Esophagus (tissue), 2 donors: ENCODE data around the gene GTF3C4. TPM values are rescaled to one million over a fixed set of nuclear protein-coding genes. Genes with fewer than 3 reads are reported as not detected.

Experiments used
- H3K27ac ChIP-seq, 2 donors: one replicate each; pipeline ENCODE4 v1.5.1; 2013; ENCODE audit warnings: low read depth in 2 of 2, mild to moderate bottlenecking in 2 of 2, inconsistent platforms in 1 of 2, low read length in 1 of 2, moderate library complexity in 1 of 2
- H3K27me3 ChIP-seq, 2 donors: one replicate each; pipeline ENCODE4 v1.6.1; 2013; ENCODE audit warnings: low read length in 2 of 2, control low read depth in 1 of 2, mild to moderate bottlenecking in 1 of 2; ENCODE audit not compliant: insufficient read depth in 2 of 2, control insufficient read depth in 1 of 2
- H3K36me3 ChIP-seq, 2 donors: one replicate each; pipeline ENCODE4 v1.6.1; 2013; ENCODE audit warnings: low read length in 1 of 2; ENCODE audit not compliant: control insufficient read depth in 2 of 2, insufficient read depth in 2 of 2
- H3K4me1 ChIP-seq, 2 donors: one replicate each; pipeline ENCODE4 v1.6.1; 2013; ENCODE audit warnings: low read length in 1 of 2; ENCODE audit not compliant: control insufficient read depth in 2 of 2, insufficient read depth in 2 of 2
- H3K4me3 ChIP-seq, 2 donors: one replicate each; pipeline ENCODE4 v1.5.1; 2013; ENCODE audit warnings: low read length in 2 of 2, mild to moderate bottlenecking in 2 of 2, low read depth in 1 of 2, moderate library complexity in 1 of 2
- H3K9me3 ChIP-seq, 2 donors: one replicate each; pipeline ENCODE4 v1.6.1; 2013; ENCODE audit warnings: mild to moderate bottlenecking in 2 of 2, low read depth in 1 of 2, low read length in 1 of 2, moderate library complexity in 1 of 2; ENCODE audit not compliant: control insufficient read depth in 2 of 2, insufficient read depth in 1 of 2
- WGBS, 2 donors: extraction: QIAGEN DNeasy Blood & Tissue Kit; methylation state at CpG; one replicate each; pipeline ENCODE4 v1.1.7; 2013; 5-methylcytosine and 5-hydroxymethylcytosine counted together
- polyA plus RNA-seq, 2 donors: library from polyadenylated mRNA; stranded (reverse); fragments of 200-250 nt; gene quantifications; one replicate each; pipeline ENCODE4 v1.2.3, GENCODE V29; 2013
- donor health status: healthy with polysubstance abuse.
- donor health status: Bipolar disorder and iron deficiency.

GTF3C4 gene
- polyA plus RNA-seq, 2 donors, result 2.1 to 3.8 TPM

DNA sequence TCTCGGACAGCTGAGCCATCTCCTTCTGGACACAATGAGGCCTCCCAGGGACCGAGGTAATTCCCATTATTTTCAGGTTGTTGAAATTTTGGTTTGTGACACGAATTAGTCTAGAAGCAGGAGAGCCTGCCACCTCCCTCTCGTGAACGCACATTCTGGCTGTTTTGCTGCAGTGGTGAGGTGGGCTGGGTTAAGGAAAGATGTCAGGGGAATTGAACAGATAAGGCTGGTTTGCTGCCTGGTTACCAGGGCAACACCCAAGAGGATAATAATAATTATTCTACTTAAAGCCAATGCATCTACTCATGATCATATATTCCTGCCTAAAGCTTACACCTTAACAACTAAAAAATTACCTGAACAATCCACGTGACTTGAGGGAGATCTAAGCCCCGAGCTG is 38.6 kb upstream of the GTF3C4 start:
- H3K36me3 ChIP-seq, result peaks cover 24 to 25% of the 10 kb centered on the region in 2 donors
- WGBS, 2 donors, result 90 to 92% methylated on average over 7 of the region's 7 CpGs
- no peaks in the 10 kb centered on the region for H3K4me1 ChIP-seq
- H3K9me3 ChIP-seq, result no peaks in the 10 kb centered on the region
- no peak overlapping the region for H3K27ac ChIP-seq
- no peak overlapping the region for H3K4me3 ChIP-seq
- no peaks in the 10 kb centered on the region for H3K27me3 ChIP-seq

- no peaks in the 10 kb centered on the region for H3K27me3 ChIP-seq
- H3K9me3 ChIP-seq, result no peaks in the 10 kb centered on the region
- WGBS, 2 donors, result 88 to 91% methylated on average over 7 of the region's 7 CpGs
- H3K4me1 ChIP-seq, result no peaks in the 10 kb centered on the region
- peaks cover 22 to 23% of the 10 kb centered on the region in 2 donors for H3K36me3 ChIP-seq
- H3K27ac ChIP-seq, result no peak overlapping the region
- no peak overlapping the region for H3K4me3 ChIP-seq
These were observed 37.7 kb upstream of the GTF3C4 start for GRCh38 chr9:132632413-132633129.

DNA sequence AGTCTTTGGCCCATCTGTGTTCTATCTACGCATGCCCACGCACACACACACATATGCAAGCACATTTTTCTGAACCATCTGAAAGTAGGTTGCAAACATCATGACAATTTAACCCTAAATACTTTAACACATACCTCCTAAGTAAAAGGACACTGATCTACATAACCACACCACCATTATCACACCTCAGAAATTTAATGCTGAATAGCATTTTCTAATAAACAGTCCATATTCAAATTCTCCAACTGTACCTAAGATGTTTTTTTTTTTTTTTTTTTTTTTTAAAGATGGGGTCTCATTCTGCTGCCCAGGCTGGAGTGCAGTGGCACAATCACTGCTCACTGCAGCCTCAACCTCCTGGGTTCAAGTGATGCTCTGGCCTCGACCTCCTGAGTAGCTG is 35.9 kb upstream of the GTF3C4 start:
- Histone ChIP-seq H3K4me3 (no peak overlapping the region), H3K36me3 (peaks cover 18% of the 10 kb centered on the region in 2 donors), H3K4me1 (no peaks in the 10 kb centered on the region), H3K27me3 (no peaks in the 10 kb centered on the region), H3K27ac (no peak overlapping the region), H3K9me3 (no peaks in the 10 kb centered on the region)
- 93 to 95% methylated on average over 3 of the region's 3 CpGs for WGBS, 2 donors

DNA sequence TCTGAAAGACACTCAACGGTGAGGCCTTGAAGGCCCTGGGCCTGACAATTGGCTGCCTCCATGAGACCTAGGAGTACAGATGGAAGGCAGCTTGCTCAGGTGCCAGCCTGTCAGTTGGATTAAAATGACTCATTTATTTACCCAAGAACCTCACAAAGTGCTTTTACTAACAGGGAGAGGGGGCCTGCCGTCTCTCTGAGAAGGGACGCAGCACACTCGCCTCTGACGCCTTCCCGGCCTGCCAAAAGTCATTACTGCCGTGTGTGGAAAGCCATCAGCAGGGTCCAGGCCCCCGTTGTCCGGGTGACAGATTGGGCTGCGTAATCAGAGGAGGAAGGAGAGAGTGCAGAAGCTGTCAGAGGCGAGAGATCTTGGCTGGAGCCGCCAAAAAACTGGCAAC is 32.9 kb upstream of the GTF3C4 start:
- Histone ChIP-seq H3K9me3 (no peaks in the 10 kb centered on the region), H3K27ac (no peak overlapping the region), H3K4me1 (no peaks in the 10 kb centered on the region), H3K27me3 (no peaks in the 10 kb centered on the region), H3K36me3 (peaks cover 12 to 22% of the 10 kb centered on the region in 2 donors), H3K4me3 (no peak overlapping the region)
- WGBS, 2 donors, result 77 to 78% methylated on average over 12 of the region's 12 CpGs

DNA sequence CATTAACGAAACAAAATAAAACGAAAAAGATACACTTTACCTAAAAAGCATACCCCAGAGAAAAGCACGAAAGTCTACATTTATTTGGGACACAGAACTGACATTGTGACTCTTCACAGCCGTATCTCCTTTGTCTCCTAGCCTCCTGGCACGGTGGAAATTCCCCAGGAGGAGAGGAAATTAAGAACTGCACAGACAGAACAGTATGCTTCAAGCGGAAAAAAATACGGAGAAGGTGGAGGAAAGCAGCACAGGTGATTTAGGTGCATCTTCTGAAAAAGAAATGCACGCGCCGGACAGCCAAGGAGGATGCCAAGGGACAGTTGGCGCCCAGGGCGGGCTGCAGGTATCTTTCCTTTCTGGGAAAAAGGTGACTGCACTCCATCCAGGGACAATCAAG is 32.5 kb upstream of the GTF3C4 start:
- 91 to 92% methylated on average over 12 of the region's 12 CpGs for WGBS, 2 donors
- Histone ChIP-seq H3K4me3 (no peak overlapping the region), H3K27me3 (no peaks in the 10 kb centered on the region), H3K36me3 (peaks cover 12 to 22% of the 10 kb centered on the region in 2 donors), H3K4me1 (no peaks in the 10 kb centered on the region), H3K9me3 (no peaks in the 10 kb centered on the region), H3K27ac (no peak overlapping the region)

- Histone ChIP-seq H3K9me3 (no peaks in the 10 kb centered on the region), H3K4me1 (no peaks in the 10 kb centered on the region), H3K27ac (no peak overlapping the region), H3K27me3 (no peaks in the 10 kb centered on the region), H3K4me3 (no peak overlapping the region), H3K36me3 (peaks cover 16 to 22% of the 10 kb centered on the region in 2 donors)
- 91% methylated on average over 5 of the region's 5 CpGs for WGBS, 2 donors
These were observed 32.0 kb upstream of the GTF3C4 start for GRCh38 chr9:132638240-132638639.

DNA sequence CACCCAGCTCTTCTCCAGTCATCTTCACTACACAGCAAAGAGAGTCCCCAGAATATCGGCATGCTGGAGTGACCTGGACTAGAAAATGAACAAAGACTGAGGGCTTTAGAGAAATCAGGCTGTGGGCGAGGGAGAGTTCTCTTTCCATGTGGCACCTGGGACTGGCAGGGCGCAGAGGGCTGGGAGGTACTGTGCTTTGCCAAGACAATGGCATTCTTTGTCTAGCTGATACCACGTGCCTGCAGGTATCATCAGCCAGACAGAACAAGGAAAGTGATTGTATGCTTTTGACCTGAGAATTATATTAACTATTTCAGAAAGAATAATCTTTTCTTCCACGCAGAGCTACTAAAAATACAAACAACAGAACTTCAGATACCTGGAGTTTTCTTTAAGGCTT is 30.9 kb upstream of the GTF3C4 start:
- Histone ChIP-seq H3K4me1 (no peaks in the 10 kb centered on the region), H3K36me3 (peaks cover 18 to 27% of the 10 kb centered on the region in 2 donors), H3K4me3 (no peak overlapping the region), H3K27me3 (no peaks in the 10 kb centered on the region), H3K27ac (no peak overlapping the region), H3K9me3 (no peaks in the 10 kb centered on the region)
- WGBS, 2 donors, result 77 to 88% methylated on average over 5 of the region's 5 CpGs

- Histone ChIP-seq H3K36me3 (peaks cover 24 to 41% of the 10 kb centered on the region in 2 donors), H3K4me1 (no peaks in the 10 kb centered on the region), H3K9me3 (no peaks in the 10 kb centered on the region), H3K27me3 (no peaks in the 10 kb centered on the region), H3K4me3 (no peak overlapping the region), H3K27ac (no peak overlapping the region)
- WGBS, 2 donors, result 87 to 89% methylated on average over 4 of the region's 4 CpGs
These were observed 29.0 kb upstream of the GTF3C4 start for GRCh38 chr9:132641216-132641615.

GRCh38 chr9:132644251-132644650 is 26.0 kb upstream of the GTF3C4 start:
- Histone ChIP-seq H3K4me1 (no peaks in the 10 kb centered on the region), H3K9me3 (no peaks in the 10 kb centered on the region), H3K4me3 (no peak overlapping the region), H3K27ac (no peak overlapping the region), H3K27me3 (no peaks in the 10 kb centered on the region), H3K36me3 (peaks cover 36 to 42% of the 10 kb centered on the region in 2 donors)
- WGBS, 2 donors, result 88 to 89% methylated on average over 3 of the region's 3 CpGs

- Histone ChIP-seq H3K4me3 (no peak overlapping the region), H3K27ac (no peak overlapping the region), H3K9me3 (no peaks in the 10 kb centered on the region), H3K36me3 (peaks cover 36 to 38% of the 10 kb centered on the region in 2 donors), H3K4me1 (no peaks in the 10 kb centered on the region), H3K27me3 (no peaks in the 10 kb centered on the region)
- 96 to 99% methylated on average over 8 of the region's 8 CpGs for WGBS, 2 donors
These were observed 25.0 kb upstream of the GTF3C4 start for GRCh38 chr9:132645306-132645705.
